AG09319 (cell line): ENCODE measurements around the gene WWP2.

ENCODE experiments used
- DNase-seq: peaks from one replicate; pipeline ENCODE4 v3.0.0-alpha.2; 2010; ENCODE audit warnings: low read depth; ENCODE audit errors: extremely low read depth
- CTCF ChIP-seq: IDR thresholded peaks from 2 replicates; pipeline ENCODE4 v1.5.1; 2011; ENCODE audit warnings: low read depth, mild to moderate bottlenecking, inconsistent platforms, low read length, moderate library complexity

WWP2 gene

GRCh38 chr16:69917311-69917710, 155.2 kb downstream of the WWP2 start:
- no peak for TF ChIP-seq CTCF
- no peak for DNase-seq

- peak; percentile 73 for DNase-seq
- TF ChIP-seq CTCF = no peak
Measured at GRCh38 chr16:69917739-69918138, 155.6 kb downstream of the WWP2 start.

GRCh38 chr16:69918241-69918640, 156.1 kb downstream of the WWP2 start:
- no peak for TF ChIP-seq CTCF
- no peak for DNase-seq

- TF ChIP-seq CTCF = no peak
- no peak for DNase-seq
Measured at GRCh38 chr16:69921127-69921526, 159.0 kb downstream of the WWP2 start.

- DNase-seq = no peak
- no peak for TF ChIP-seq CTCF
Measured at GRCh38 chr16:69922200-69922599, 160.1 kb downstream of the WWP2 start.

- TF ChIP-seq CTCF = no peak
- no peak for DNase-seq
Measured at GRCh38 chr16:69924041-69924775, 162.1 kb downstream of the WWP2 start.

- TF ChIP-seq CTCF = no peak
- no peak for DNase-seq
Measured at GRCh38 chr16:69924777-69925191, 162.7 kb downstream of the WWP2 start.
